Smooth muscle cell (in vitro differentiated cells): Measurements from ENCODE around the gene CXCL10. TPM values are rescaled to one million over a fixed set of nuclear protein-coding genes. Genes with fewer than 3 reads are reported as not detected.

Experiments used
- DNase-seq: peaks from one replicate; lab custom pipeline; 2025; ENCODE audit not compliant: unreplicated experiment; lab: John Stamatoyannopoulos, UW
- H2AFZ ChIP-seq: fragments of 200-600 bp; sonication (generic); 2 replicates; pipeline ENCODE4 v1.6.0; 2016; ENCODE audit warnings: antibody characterized with exemption, low read depth, mild to moderate bottlenecking
- H3F3A ChIP-seq: fragments of 200-600 bp; sonication (generic); 2 replicates; pipeline ENCODE4 v1.6.0; 2017; ENCODE audit warnings: antibody characterized with exemption, low read depth
- H3K27ac ChIP-seq: fragments of 200-600 bp; sonication (generic); 2 replicates; pipeline ENCODE4 v1.5.1; 2016; ENCODE audit warnings: low read depth, mild to moderate bottlenecking
- H3K27me3 ChIP-seq: fragments of 200-600 bp; sonication (generic); 2 replicates; pipeline ENCODE4 v1.6.1; 2016; ENCODE audit warnings: low read depth, mild to moderate bottlenecking
- H3K36me3 ChIP-seq: fragments of 200-600 bp; sonication (generic); 2 replicates; pipeline ENCODE4 v1.5.1; 2016; ENCODE audit warnings: low read depth
- H3K4me1 ChIP-seq: fragments of 200-600 bp; sonication (generic); 2 replicates; pipeline ENCODE4 v1.5.1; 2016; ENCODE audit warnings: low read depth
- H3K4me2 ChIP-seq: fragments of 200-600 bp; sonication (generic); 2 replicates; pipeline ENCODE4 v1.6.0; 2016; ENCODE audit warnings: mild to moderate bottlenecking
- H3K4me3 ChIP-seq: fragments of 200-600 bp; sonication (generic); 2 replicates; pipeline ENCODE4 v1.5.1; 2016; ENCODE audit warnings: mild to moderate bottlenecking
- H3K79me2 ChIP-seq: fragments of 200-600 bp; sonication (generic); 2 replicates; pipeline ENCODE4 v1.6.0; 2016; ENCODE audit warnings: low read depth, mild to moderate bottlenecking
- H3K9ac ChIP-seq: fragments of 200-600 bp; sonication (generic); 2 replicates; pipeline ENCODE4 v1.6.0; 2016; ENCODE audit warnings: low read depth
- H3K9me3 ChIP-seq: fragments of 200-600 bp; sonication (generic); replicated peaks from 2 replicates; pipeline ENCODE4 v1.5.1; 2016; ENCODE audit warnings: low read depth
- H4K20me1 ChIP-seq: fragments of 200-600 bp; sonication (generic); 2 replicates; pipeline ENCODE4 v1.6.0; 2016; ENCODE audit warnings: low read depth
- WGBS: methylation state at CpG from one replicate; pipeline ENCODE4 v1.1.7; 2016; ENCODE audit warnings: low lambda C conversion rate; 5-methylcytosine and 5-hydroxymethylcytosine counted together
- polyA plus RNA-seq: library from polyadenylated mRNA; unstranded; fragments of >200 nt; fragmentation: Nextera tagmentation; extraction: Ambion mirVana; gene quantifications from 2 replicates; pipeline ENCODE4 v1.2.1, GENCODE V29; 2016
- total RNA-seq: library from RNA; depleted of rRNA; stranded (reverse); fragments of >200 nt; gene quantifications from 2 replicates; pipeline ENCODE4 v1.2.3, GENCODE V29; 2014
- TF ChIP-seq, protein P1 (sequence below): fragments of 200-600 bp; sonication (generic); IDR thresholded peaks from 2 replicates; pipeline ENCODE4 v1.5.1; 2017; ENCODE audit warnings: borderline replicate concordance, mild to moderate bottlenecking, antibody characterized with exemption; ENCODE audit not compliant: insufficient read depth, poor library complexity, severe bottlenecking

Gene CXCL10
- total and polyA plus RNA-seq, 2 experiments from 2014 or later = 18.9 to 19.7 TPM

DNA sequence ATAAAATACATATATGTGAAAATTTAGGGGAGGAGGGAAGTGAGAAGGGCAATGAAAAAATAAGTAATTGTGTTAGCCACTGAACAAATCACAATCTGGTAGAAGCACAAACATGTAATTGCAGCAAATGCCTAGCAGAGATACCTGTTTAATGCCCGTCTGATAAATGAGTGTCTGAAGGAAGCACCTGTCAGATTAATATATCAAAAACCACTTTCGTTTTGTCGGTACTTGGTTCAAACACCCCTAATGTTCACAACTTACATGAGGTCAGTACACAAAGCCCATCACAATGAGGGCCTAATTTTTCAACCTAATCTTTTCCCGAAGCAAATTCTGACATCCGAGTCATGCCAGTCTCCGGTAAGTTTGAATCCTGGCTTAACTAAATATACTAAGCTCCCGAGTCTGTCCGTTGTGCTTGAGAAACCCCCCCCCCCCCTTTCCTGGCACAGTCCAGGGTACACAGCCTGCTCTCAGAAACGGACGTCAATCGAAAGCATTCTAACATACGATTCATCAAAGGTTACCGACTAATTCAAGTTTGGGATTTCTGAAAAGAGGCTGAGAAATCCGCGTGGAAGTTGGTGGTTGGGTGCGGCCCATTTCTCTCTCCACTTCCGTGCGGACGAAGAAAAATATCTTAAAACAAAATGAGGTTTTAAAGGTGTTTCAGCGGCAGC is 33.3 kb downstream of the CXCL10 start:
- no peaks in the 10 kb centered on the region for H3K27me3 ChIP-seq
- H2AFZ ChIP-seq = peak overlapping the region; percentile 95
- no peaks in the 10 kb centered on the region for H3K9me3 ChIP-seq
- peaks cover 35% of the 10 kb centered on the region for H4K20me1 ChIP-seq
- H3K9ac ChIP-seq = peak overlapping the region; percentile 68
- peaks cover 52% of the 10 kb centered on the region for H3K79me2 ChIP-seq
- no peak for DNase-seq
- TF ChIP-seq, protein P1, sequence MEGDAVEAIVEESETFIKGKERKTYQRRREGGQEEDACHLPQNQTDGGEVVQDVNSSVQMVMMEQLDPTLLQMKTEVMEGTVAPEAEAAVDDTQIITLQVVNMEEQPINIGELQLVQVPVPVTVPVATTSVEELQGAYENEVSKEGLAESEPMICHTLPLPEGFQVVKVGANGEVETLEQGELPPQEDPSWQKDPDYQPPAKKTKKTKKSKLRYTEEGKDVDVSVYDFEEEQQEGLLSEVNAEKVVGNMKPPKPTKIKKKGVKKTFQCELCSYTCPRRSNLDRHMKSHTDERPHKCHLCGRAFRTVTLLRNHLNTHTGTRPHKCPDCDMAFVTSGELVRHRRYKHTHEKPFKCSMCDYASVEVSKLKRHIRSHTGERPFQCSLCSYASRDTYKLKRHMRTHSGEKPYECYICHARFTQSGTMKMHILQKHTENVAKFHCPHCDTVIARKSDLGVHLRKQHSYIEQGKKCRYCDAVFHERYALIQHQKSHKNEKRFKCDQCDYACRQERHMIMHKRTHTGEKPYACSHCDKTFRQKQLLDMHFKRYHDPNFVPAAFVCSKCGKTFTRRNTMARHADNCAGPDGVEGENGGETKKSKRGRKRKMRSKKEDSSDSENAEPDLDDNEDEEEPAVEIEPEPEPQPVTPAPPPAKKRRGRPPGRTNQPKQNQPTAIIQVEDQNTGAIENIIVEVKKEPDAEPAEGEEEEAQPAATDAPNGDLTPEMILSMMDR = no peak
- H3F3A ChIP-seq = no peaks in the 10 kb centered on the region
- H3K4me3 ChIP-seq = peak overlapping the region; percentile 73
- peaks cover 13% of the 10 kb centered on the region for H3K4me1 ChIP-seq
- WGBS = 4% methylated on average over 20 of the region's 20 CpGs
- no peaks in the 10 kb centered on the region for H3K36me3 ChIP-seq
- H3K4me2 ChIP-seq = peak overlapping the region; percentile 91
- no peak overlapping the region for H3K27ac ChIP-seq

DNA sequence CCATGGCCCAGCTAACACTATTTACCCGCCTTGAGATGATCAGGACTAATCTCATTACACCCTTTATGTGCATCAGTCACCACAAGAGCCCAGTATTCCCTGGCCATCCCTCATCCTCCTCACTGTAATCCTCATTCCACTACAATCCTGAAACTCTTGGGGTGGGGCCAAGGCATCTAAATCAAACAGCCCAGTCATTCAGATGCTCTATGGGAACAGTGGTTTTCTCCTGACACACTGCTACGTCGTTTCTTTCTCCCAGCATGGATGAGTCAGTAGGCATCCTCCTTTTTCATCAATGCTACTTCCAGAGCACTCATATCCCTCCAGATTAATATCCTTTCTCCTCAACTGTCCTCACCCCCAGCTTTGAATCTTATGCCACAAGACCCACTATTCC is 38.2 kb downstream of the CXCL10 start:
- no peak overlapping the region for H3K9ac ChIP-seq
- WGBS = 61% methylated on average over 3 of the region's 3 CpGs
- peaks cover 71% of the 10 kb centered on the region for H4K20me1 ChIP-seq
- H3K27me3 ChIP-seq = no peaks in the 10 kb centered on the region
- peaks cover 13% of the 10 kb centered on the region for H3K4me1 ChIP-seq
- no peak overlapping the region for H2AFZ ChIP-seq
- H3K27ac ChIP-seq = no peak overlapping the region
- no peaks in the 10 kb centered on the region for H3K9me3 ChIP-seq
- H3F3A ChIP-seq = no peaks in the 10 kb centered on the region
- H3K36me3 ChIP-seq = peaks cover 13% of the 10 kb centered on the region
- no peak overlapping the region for H3K4me2 ChIP-seq
- no peak overlapping the region for H3K4me3 ChIP-seq
- no peak for DNase-seq
- TF ChIP-seq, protein P1 = no peak
- peaks cover 74% of the 10 kb centered on the region for H3K79me2 ChIP-seq

DNA sequence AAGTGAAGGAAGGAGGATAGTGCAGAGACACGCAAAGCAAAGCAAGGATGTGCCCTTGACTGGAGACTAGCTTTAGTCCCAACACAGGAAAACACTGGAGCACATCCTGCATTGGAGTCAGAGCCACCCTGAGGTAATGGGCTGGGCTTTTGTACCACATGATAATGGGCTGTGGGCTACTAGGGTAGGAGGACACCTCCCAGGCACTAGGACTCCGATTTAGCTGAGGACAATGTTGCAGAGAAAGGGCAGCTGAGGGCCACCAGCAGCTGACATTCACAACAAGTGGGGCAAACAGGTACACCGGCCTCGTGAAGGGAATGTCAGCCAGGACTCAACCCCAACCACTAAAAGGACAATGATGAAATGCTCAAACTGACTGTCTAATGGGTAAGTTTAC is 42.7 kb downstream of the CXCL10 start:
- TF ChIP-seq, protein P1 = no peak
- Histone ChIP-seq H2AFZ (no peak overlapping the region), H3K4me2 (no peak overlapping the region), H3K4me3 (no peak overlapping the region), H3K9me3 (no peaks in the 10 kb centered on the region), H3F3A (no peaks in the 10 kb centered on the region), H3K4me1 (no peaks in the 10 kb centered on the region), H3K27me3 (no peaks in the 10 kb centered on the region), H3K9ac (no peak overlapping the region), H3K27ac (no peak overlapping the region), H3K36me3 (peaks cover 38% of the 10 kb centered on the region), H3K79me2 (peaks cover 32% of the 10 kb centered on the region), H4K20me1 (peaks cover 42% of the 10 kb centered on the region)
- no peak for DNase-seq
- WGBS = 70% methylated on average over 4 of the region's 4 CpGs

DNA sequence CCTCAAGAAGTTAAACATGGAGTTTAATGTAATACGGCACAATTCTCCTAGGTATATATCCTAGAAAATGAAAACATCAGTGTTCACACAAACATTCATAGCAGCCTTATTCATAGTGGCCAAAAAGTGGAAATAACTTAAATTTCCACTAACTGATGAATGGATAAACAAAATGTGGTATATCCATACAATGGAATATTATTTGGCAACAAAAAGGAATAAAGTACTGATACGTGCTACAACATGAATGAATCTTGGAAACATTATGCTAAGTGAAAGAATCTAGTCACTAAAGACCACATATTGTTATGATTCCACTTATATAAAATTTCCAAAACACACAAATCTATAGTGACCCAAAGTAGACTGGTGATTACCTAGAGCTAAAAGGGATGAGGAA is 47.1 kb downstream of the CXCL10 start:
- H4K20me1 ChIP-seq = no peaks in the 10 kb centered on the region
- peaks cover 4% of the 10 kb centered on the region for H3K79me2 ChIP-seq
- TF ChIP-seq, protein P1 = no peak
- H3K27me3 ChIP-seq = no peaks in the 10 kb centered on the region
- DNase-seq = no peak
- no peak overlapping the region for H3K4me3 ChIP-seq
- H3K4me1 ChIP-seq = no peaks in the 10 kb centered on the region
- peaks cover 56% of the 10 kb centered on the region for H3K36me3 ChIP-seq
- H2AFZ ChIP-seq = no peak overlapping the region
- WGBS = 97% methylated on average over 2 of the region's 2 CpGs
- no peaks in the 10 kb centered on the region for H3F3A ChIP-seq
- H3K9me3 ChIP-seq = no peaks in the 10 kb centered on the region
- no peak overlapping the region for H3K27ac ChIP-seq
- no peak overlapping the region for H3K9ac ChIP-seq
- no peak overlapping the region for H3K4me2 ChIP-seq
